CD1c-positive myeloid dendritic cell (primary cell): ENCODE measurements around the gene WAC.
"Not testable (repeated sequence)": the region's sequence is repeated elsewhere in the genome, so short reads cannot be mapped to it uniquely, and the experiment has no call there.

ENCODE experiments used
- DNase-seq: peaks from one replicate; pipeline ENCODE4 v3.0.0-alpha.2; 2016; ENCODE audit errors: extremely low spot score

Gene WAC

GRCh38 chr10:28564905-28565304 lies 32.0 kb downstream of the WAC start:
- peak; percentile 14 for DNase-seq

GRCh38 chr10:28566458-28567015 lies 33.6 kb downstream of the WAC start:
- peak; percentile 51 for DNase-seq

GRCh38 chr10:28569506-28570159 lies 36.7 kb downstream of the WAC start:
- no peak for DNase-seq

- no peak for DNase-seq
These were observed 37.7 kb downstream of the WAC start for GRCh38 chr10:28570598-28570997.

GRCh38 chr10:28571265-28571664 lies 38.3 kb downstream of the WAC start:
- no peak for DNase-seq

GRCh38 chr10:28574214-28574613 lies 41.3 kb downstream of the WAC start:
- not testable (repeated sequence) for DNase-seq

GRCh38 chr10:28575852-28576251 lies 42.9 kb downstream of the WAC start:
- no peak for DNase-seq

GRCh38 chr10:28577506-28577905 lies 44.6 kb downstream of the WAC start:
- DNase-seq = no peak

GRCh38 chr10:28578454-28578853 lies 45.5 kb downstream of the WAC start:
- DNase-seq = no peak

GRCh38 chr10:28580825-28581224 lies 47.9 kb downstream of the WAC start:
- no peak for DNase-seq

GRCh38 chr10:28581916-28582315 lies 49.0 kb downstream of the WAC start:
- DNase-seq = no peak

- DNase-seq = no peak
These were observed 52.2 kb downstream of the WAC start for GRCh38 chr10:28585076-28585475.

- no peak for DNase-seq
These were observed 53.3 kb downstream of the WAC start for GRCh38 chr10:28586176-28586575.

GRCh38 chr10:28587270-28587969 lies 54.5 kb downstream of the WAC start:
- DNase-seq = peak; percentile 73

GRCh38 chr10:28587970-28588290 lies 55.0 kb downstream of the WAC start:
- peak; percentile 64 for DNase-seq

- DNase-seq = peak; percentile 68
These were observed 60.0 kb downstream of the WAC start for GRCh38 chr10:28592953-28593352.

GRCh38 chr10:28593811-28594210 lies 60.9 kb downstream of the WAC start:
- DNase-seq = no peak

- no peak for DNase-seq
These were observed 61.5 kb downstream of the WAC start for GRCh38 chr10:28594406-28594805.

- no peak for DNase-seq
These were observed 62.7 kb downstream of the WAC start for GRCh38 chr10:28595613-28596012.

- DNase-seq = no peak
These were observed 67.1 kb downstream of the WAC start for GRCh38 chr10:28600056-28600455.

- DNase-seq = no peak
These were observed 68.1 kb downstream of the WAC start for GRCh38 chr10:28601012-28601411.

- DNase-seq = no peak
These were observed 71.9 kb downstream of the WAC start for GRCh38 chr10:28604567-28605536.
